Measurements from ENCODE around the gene HS6ST1. TPM values are rescaled to one million over a fixed set of nuclear protein-coding genes. Genes with fewer than 3 reads are reported as not detected.

HS6ST1 gene
- total RNA-seq, 4 donors from 2014 or later = 44.6 to 63.3 (median 53.5) TPM

DNA sequence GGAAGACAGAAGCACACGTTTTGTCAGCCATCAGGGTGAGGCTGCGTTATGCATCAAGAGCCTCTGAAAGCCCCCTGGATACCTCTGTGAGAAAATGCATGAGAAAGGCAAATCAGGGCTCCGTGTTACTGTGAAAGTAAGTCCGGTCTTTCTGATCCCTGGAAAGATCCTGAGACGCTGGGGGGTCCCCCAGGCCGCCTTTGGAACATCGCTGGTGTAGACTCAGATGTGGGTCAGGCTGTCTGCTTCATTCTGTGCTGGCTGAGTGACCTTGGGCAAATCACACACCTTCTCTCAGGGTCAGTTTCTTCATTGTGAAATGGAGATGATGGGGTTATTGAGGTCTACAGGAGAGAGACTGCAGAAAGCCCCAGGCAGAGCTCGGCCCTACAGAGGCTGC, 42.0 kb upstream of the HS6ST1 start:
- Histone ChIP-seq H3K27me3 (no peaks in the 10 kb centered on the region), H3K9me3 (no peaks in the 10 kb centered on the region), H3K36me3 (no peaks in the 10 kb centered on the region), H3K4me3 (no peak overlapping the region), H3K4me1 (no peaks in the 10 kb centered on the region), H3K27ac (no peak overlapping the region)
- in situ Hi-C loops (cut with MboI; ENCODE audit: low sequenced_read_pairs in 4 of 4) (no loop called here), intact Hi-C loops (cut with DNase I; ENCODE audit: low total_unique reads) (no loop called here)
- TF ChIP-seq, protein P1, sequence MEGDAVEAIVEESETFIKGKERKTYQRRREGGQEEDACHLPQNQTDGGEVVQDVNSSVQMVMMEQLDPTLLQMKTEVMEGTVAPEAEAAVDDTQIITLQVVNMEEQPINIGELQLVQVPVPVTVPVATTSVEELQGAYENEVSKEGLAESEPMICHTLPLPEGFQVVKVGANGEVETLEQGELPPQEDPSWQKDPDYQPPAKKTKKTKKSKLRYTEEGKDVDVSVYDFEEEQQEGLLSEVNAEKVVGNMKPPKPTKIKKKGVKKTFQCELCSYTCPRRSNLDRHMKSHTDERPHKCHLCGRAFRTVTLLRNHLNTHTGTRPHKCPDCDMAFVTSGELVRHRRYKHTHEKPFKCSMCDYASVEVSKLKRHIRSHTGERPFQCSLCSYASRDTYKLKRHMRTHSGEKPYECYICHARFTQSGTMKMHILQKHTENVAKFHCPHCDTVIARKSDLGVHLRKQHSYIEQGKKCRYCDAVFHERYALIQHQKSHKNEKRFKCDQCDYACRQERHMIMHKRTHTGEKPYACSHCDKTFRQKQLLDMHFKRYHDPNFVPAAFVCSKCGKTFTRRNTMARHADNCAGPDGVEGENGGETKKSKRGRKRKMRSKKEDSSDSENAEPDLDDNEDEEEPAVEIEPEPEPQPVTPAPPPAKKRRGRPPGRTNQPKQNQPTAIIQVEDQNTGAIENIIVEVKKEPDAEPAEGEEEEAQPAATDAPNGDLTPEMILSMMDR (IDR thresholded peaks at IDR 0.05 in 4 of 5, conservative IDR thresholded peaks at IDR 0.05 in 1 of 5) = no peak
- no peak for TF ChIP-seq POLR2A (IDR thresholded peaks at IDR 0.05)
- DNase-seq (no peak), ATAC-seq (no peak)

DNA sequence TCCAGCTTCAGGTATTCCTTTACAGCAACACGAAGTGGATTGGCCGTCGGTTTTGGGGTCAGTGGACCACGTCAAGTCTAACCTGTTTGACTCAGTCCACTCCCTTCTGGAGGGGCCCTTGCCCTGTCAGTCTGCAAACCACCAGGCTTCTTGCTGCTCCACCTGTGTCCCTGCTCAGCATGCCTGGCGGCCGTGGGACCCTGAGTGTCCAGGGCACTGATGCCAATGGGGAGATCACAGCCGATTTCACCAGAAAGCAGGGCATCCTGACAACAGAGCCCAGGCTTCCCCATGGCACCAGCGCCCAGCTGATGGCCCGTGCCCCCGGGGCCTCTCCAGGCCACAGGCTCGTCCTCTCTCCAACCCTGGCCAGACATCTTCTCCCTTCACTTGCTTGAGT, 41.2 kb upstream of the HS6ST1 start:
- TF ChIP-seq, protein P1 (IDR thresholded peaks at IDR 0.05 in 4 of 5, conservative IDR thresholded peaks at IDR 0.05 in 1 of 5) = no peak
- no peak for TF ChIP-seq POLR2A (IDR thresholded peaks at IDR 0.05)

DNA sequence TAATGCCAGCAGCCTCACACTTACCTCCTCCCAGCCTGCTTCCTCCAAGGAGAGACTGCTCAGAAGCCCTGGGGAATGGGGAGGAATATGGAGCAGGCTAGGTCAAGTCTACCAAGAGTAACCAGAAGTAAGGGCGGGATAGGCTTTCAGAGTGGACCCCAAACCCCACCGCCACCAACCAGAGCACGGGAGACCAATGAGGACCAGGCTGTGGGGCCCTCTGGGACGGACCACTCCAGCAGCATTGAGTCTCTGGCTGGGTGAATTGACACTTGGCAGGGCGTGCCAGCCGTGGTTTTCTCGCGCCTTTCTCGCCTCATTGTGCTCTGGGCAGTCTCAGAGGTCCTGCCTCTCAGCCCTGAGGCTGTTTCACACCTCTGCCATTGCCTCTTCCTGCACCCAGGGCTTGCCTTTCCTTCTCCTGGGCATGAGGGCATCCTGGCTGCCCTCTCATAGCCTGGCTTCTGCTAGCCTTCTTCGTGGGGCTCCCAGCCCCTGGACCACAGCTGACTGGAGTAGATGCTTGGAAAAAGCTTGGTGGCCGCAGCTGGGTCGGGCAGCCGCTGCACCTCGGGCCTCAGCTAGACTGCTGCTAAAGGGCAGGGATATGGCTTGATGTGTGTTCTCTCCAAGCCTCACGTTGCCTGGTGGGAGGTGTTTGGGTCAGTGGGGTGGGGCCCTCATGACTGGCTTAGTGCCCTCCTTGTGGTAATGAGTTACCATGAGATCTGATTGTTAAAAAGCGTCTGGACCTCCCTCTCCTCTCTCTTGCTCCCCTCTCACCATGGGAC, 40.5 kb upstream of the HS6ST1 start:
- in situ Hi-C loops (cut with MboI; ENCODE audit: low sequenced_read_pairs in 4 of 4) (no loop called here), intact Hi-C loops (cut with DNase I; ENCODE audit: low total_unique reads) (no loop called here)
- no peaks in the 10 kb centered on the region for H3K36me3 ChIP-seq
- no peak overlapping the region for H3K27ac ChIP-seq
- no peaks in the 10 kb centered on the region for H3K4me1 ChIP-seq
- DNase-seq = no peak
- TF ChIP-seq, protein P1 (IDR thresholded peaks at IDR 0.05 in 4 of 5, conservative IDR thresholded peaks at IDR 0.05 in 1 of 5) = no peak
- no peak for TF ChIP-seq POLR2A (IDR thresholded peaks at IDR 0.05)
- H3K9me3 ChIP-seq = no peaks in the 10 kb centered on the region
- no peaks in the 10 kb centered on the region for H3K27me3 ChIP-seq
- no peak overlapping the region for H3K4me3 ChIP-seq
- no peak for ATAC-seq

More for the DNA sequence above, 41.2 kb upstream of the HS6ST1 start:
- Histone ChIP-seq H3K4me3 (no peak overlapping the region), H3K4me1 (no peaks in the 10 kb centered on the region), H3K27ac (no peak overlapping the region), H3K9me3 (no peaks in the 10 kb centered on the region), H3K27me3 (no peaks in the 10 kb centered on the region), H3K36me3 (no peaks in the 10 kb centered on the region)
- intact Hi-C loops (cut with DNase I; ENCODE audit: low total_unique reads) = no loop called here
- in situ Hi-C loops (cut with MboI; ENCODE audit: low sequenced_read_pairs in 4 of 4) = no loop called here
- DNase-seq (no peak), ATAC-seq (no peak)

DNA sequence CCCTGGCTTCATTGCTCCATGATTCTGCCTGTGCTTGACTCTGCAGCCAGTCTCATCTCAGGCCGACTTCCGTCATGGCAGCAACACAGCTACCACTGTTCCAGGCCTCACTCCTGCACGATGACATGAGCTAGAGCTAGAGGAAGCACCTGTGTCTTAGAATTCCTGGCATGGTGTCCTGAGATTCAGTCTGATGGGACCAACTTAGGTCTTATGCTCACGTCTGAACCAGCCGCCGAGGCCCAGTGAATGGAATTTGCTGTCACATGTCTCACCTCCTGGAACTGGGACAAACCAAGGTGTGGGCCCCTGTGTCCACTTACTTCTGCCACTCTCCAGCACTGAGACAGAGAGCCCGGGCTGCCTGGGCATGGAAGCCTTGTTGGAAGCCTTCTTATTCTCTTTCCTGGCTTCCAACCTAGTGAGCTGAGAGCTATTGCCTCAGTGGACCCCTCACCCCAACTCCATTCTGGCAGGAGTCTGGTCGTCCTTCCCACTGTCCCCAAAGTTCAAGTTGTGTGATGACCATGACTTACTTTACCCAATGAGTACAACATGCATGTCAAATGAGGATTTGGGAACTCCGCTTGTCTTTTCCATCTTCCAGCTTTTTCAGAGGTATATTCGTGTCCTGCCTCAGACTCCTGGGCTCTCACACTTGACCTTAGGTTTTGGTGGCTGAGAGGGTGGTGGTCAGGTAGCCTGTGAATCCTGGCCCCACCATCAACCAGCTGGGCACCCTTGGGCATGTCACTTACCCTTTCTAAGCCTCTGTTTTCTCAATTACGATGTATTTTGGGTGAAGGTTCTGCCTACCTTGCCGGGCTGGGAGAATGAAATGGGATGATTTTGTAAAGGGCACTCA, 39.1 kb upstream of the HS6ST1 start:
- H3K4me3 ChIP-seq = no peak overlapping the region
- ATAC-seq = no peak
- DNase-seq = no peak
- H3K27ac ChIP-seq = no peak overlapping the region
- no peaks in the 10 kb centered on the region for H3K27me3 ChIP-seq
- intact Hi-C loops (cut with DNase I; ENCODE audit: low total_unique reads) (no loop called here), in situ Hi-C loops (cut with MboI; ENCODE audit: low sequenced_read_pairs in 4 of 4) (no loop called here)
- no peak for TF ChIP-seq POLR2A (IDR thresholded peaks at IDR 0.05)
- TF ChIP-seq, protein P1 (IDR thresholded peaks at IDR 0.05 in 4 of 5, conservative IDR thresholded peaks at IDR 0.05 in 1 of 5) = no peak
- no peaks in the 10 kb centered on the region for H3K9me3 ChIP-seq
- H3K4me1 ChIP-seq = no peaks in the 10 kb centered on the region
- no peaks in the 10 kb centered on the region for H3K36me3 ChIP-seq
